AML-193 (cell line): ENCODE results near the gene WASF3.
"Not testable (repeated sequence)": the region's sequence is repeated elsewhere in the genome, so short reads cannot be mapped to it uniquely, and the experiment has no call there.

ENCODE experiments used
- DNase-seq, 2 experiments: peaks; one replicate each; lab custom pipeline; 2025; lab: John Stamatoyannopoulos, UW

WASF3 gene

GRCh38 chr13:26718872-26719271, 161.4 kb downstream of the WASF3 start:
- no peak for DNase-seq

GRCh38 chr13:26719356-26719945, 162.0 kb downstream of the WASF3 start:
- DNase-seq: peak; percentile 76 to 80

GRCh38 chr13:26721251-26722121, 164.0 kb downstream of the WASF3 start:
- DNase-seq: peak; percentile 91 to 92

GRCh38 chr13:26722321-26722720, 164.8 kb downstream of the WASF3 start:
- no peak for DNase-seq

DNA sequence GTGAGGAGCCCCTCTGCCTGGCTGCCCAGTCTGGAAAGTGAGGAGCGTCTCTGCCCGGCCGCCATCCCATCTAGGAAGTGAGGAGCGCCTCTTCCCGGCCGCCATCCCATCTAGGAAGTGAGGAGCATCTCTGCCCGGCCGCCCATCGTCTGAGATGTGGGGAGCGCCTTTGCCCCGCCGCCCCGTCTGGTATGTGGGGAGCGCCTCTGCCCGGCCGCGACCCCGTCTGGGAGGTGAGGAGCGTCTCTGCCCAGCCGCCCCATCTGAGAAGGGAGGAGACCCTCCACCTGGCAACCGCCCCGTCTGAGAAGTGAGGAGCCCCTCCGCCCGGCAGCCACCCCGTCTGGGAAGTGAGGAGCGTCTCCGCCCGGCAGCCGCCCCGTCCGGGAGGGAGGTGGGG, 166.1 kb downstream of the WASF3 start:
- not testable (repeated sequence) for DNase-seq

DNA sequence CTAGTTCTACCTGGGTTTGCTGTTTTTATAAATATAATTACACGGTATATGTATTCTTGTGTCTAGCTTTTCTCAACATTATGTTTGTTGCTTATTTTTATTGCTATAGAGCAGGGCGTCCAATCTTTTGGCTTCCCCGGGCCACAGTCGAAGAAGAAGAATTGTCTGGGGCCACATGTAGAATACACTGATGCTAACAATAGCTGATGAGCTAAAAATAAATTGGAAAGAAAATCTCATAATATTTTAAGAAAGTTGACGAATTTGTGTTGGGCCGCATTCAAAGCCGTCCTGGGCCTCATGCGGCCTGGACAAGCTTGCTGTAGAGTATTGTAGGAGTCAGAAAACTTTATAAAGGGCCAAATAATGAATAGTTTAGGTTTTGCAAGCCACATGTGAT, 169.2 kb downstream of the WASF3 start:
- DNase-seq: no peak

- DNase-seq: no peak
Observed at GRCh38 chr13:26727122-26727521, 169.6 kb downstream of the WASF3 start.

GRCh38 chr13:26727633-26728032, 170.2 kb downstream of the WASF3 start:
- DNase-seq: no peak

DNA sequence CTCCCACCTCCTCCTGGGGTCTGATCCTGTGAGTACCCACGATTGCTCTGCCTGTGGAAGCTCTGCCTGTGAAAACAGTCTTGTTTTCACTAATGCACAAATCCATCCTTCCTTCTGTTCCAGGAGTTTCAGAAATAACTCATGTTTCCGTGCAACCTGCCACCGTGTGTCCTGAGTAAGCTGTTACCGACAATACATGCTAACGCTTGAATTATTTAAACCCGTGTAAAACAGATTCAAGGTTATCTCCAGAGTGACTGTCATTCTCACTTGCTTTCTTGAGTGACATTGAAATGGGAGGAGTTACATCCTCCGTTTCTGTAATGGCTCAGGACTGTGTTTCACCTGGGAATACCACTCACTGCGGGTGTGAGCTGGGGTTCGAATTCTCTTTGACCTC, 178.2 kb downstream of the WASF3 start:
- no peak for DNase-seq
